ENCODE results near the gene TMEM176A.
"Not testable (repeated sequence)": the region's sequence is repeated elsewhere in the genome, so short reads cannot be mapped to it uniquely, and the experiment has no call there.

TMEM176A gene, protein sequence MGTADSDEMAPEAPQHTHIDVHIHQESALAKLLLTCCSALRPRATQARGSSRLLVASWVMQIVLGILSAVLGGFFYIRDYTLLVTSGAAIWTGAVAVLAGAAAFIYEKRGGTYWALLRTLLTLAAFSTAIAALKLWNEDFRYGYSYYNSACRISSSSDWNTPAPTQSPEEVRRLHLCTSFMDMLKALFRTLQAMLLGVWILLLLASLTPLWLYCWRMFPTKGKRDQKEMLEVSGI

DNA sequence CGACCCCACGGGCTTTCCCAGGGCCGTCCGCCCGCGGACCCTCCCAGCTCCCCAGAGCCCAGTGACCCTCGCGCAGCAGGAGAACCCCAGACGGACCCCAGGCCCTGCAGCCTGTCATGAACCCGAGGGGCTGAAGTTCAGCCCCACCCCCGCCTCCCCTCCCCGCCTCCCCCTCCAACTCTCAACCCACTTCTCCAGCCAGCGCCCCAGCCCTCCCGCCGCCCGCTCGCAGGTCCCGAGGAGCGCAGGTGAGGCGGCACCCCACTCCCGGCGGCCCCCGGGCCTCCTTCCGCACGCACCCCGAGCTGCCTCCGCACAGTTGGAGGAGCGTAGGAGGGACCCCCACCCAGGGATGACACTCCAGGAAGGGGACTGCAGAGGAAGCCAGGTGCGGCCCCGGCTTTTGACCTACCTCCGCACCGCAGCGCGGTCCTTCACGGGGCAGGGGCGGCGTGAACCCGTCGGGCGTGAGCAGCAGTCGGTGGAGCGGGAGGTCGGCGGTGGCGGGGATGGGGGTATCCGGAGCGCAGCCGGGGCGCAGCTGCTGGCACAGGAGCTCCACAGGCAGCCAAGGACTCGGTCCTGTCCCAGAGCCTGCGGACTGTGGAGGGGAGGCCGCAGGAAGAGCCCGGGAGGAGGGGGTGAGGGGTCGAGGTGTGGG lies at the start of gene TMEM176A:
Gene TMEM176A (plus strand): TSS at position 189 of the 661 bp plus-strand sequence. CDS start 782 bp downstream, outside the sequence.
- DNase-seq, result peak; percentile 9

DNA sequence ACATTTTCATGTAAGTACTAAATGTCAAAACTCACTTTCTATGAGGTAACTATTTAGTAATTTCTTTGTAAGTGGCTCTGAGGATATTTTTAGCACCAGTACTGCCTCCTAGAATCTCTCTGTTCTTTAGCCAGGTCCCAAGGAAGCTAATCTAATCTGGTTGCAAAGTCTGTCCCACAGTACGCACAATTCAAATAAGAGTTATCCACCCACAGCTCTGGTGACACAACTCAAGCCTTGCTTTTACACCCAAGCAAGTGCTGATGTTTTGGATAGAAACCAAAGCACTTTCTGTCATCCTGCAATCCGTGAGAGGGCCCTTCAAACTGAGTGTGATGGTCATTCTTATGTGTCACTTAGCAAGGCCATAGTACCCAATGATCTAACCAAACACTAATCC lies 48.9 kb upstream of the TMEM176A start:
- DNase-seq, result no peak

DNA sequence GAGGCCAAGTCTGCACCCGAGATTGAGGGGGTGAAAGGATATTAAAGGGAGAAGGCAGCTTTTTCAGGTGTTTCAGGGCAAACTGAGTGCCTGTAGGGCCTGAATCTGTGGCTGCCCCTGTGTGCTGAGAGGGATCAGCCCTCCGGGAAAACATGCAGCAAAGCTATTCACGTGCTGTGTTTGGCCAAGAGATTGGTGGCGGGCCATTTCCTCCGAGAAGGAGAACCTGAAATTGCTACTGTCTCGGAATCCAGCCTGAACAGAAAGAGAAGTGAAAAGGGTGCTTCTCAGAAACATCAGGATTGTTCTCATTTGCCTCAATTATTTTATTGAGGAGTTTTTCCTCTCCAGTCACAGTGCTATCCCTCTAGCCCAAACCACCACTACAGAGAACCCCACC lies 47.3 kb upstream of the TMEM176A start:
- DNase-seq, result no peak

DNA sequence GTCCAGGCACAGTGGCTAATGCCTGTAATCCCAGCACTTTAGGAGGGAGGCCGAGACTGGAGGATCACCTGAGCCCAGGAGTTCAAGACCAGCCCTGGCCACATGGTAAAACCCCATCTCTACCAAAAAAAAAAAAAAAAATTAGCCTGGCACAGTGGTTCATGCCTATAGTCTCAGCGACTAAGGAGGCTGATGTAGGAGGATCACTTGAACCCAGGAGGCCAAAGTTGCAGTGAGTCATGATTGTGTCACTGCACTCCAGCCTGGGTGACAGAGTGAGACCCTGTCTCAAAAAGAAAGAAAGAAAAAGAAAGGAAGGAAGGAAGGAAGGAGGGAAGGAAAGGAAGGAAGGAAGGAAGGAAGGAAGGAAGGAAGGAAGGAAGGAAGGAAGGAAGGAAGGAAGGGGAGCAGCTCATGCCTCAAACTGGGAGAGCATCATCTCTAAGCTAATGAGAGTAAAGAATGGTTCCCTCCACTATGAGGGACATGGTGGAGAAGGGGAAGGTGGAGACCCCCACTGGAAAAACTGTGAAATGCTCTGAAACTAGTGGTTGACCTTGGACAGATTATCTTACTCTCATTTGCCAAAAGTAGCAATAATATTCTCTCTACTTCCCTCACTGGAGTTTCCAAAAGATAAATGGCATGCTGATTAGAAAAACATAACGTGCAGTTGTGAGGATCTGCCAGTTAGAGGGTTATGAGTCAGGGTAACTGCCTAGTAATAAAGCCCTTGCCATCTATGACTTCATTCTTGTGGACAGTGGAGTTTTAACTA lies 46.6 kb upstream of the TMEM176A start:
- DNase-seq, result no peak

DNA sequence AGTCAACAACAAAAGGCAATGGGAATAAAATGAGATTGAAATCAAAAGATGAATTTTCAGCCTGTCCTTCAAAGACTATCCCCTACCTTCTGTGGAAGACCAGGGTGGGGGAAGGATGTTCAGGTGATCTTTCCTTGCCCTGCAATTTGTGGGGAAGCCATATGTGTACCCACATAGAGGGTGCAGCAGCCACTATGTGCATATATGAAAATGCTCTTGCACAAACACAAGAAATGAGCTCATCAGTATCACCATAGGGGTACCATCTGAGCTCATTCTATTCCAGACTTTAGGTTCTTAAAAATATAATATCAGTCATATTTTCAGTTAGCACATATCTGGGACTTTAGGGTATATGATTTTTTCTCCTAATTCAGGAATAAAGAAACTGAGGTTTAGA lies 45.6 kb upstream of the TMEM176A start:
- DNase-seq, result no peak

DNA sequence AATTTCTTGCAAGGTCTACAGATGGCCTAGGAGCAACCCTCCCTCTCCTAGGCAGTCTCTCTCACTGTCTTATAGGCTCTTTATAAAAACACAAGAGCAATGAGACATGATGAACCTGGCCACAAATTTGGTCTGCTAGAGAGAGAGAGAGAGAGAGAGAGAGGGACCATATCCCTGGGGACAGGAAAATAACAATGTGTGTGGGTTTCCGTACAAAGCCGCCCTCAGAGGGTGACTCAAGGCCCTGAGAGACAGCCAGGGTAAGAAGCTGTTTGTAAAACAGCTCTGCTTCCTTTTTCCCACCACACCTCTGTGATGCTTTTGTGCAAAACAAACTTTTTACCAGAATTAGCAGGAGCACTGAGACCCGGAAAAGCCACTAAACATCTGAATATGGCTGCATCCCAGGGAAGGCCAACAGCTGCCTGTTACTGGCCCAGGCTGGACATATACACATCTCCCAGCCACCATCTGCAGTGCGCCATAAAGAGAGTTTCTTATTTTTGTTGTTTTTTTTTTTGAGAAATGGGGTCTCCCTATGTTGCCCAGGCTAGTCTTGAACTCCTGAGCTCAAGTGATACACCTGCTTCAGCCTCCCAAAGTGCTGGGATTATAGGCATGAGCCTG lies 45.0 kb upstream of the TMEM176A start:
- peak; percentile 48 for DNase-seq

DNA sequence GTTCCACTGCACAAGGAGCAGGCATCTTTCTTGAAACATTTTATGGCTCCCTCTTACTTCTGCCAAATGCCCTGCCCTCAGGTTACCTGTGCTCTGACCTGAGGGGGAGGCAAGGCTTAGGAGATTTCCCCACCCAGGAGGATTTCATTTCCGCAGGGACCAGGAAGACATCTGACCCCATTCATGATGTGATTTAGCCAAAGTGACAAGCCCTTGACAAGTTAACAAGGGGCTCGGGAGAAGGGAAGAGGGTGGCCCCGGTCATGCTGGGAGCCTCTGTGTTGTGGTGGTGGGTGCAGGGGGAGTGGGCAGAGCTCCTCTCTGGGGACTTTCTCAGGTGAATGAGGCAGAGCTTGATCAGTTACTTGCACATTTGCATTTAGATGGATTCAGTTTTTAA lies 44.4 kb upstream of the TMEM176A start:
- DNase-seq, result no peak

DNA sequence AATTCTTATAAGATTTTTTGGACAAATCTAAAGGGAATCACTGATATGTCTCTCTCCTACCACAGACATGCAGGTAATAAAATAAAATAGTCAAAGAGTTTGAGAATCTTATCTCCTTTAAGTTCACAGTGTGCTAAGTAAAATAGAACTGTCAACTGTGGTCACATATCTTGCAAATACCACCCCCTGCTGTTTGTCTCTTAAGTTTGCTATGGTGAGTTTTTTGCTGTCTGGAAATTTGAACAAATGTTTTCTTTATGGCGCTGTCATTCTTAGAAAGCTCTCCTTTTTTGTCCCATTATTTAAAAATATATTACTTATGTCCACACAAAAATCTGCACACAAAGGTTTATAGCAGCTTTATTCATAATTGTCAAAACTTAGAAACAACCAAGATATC lies 43.7 kb upstream of the TMEM176A start:
- no peak for DNase-seq

DNA sequence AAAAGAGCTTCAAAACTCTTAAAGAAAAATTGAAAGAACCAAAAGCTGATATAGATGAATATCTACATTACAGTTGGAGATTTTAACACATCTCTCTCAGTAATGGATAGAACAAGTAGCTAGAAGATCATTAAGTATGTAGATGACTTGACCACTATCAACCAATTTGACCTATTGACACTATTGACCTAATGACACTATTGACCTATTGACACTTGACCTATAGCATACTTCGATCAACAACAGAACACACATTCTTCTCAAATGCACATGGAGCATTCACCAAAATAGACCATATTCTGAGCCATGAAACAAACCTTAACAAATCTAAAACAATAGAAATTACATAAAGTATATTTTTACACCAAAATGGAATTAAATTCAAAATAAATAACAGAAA lies 41.1 kb upstream of the TMEM176A start:
- no peak for DNase-seq

DNA sequence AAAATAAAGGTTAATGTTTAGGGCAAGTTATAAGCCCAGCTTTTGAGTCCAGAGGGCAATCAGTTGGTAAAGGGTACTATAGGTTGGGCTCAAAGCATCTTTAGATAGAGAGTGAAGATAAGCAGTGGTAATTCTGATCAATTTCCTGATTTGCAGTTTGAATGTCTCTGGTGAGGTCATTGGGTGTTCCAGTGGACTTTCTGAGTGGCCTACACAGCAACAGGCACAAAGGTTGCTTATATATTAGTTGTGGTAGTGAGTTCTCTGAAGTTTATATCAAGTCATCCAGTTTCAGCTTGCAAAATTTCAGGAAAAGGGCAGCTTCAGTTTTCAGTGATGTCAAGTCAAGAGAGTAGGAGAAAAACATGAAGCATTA lies 34.2 kb upstream of the TMEM176A start:
- no peak for DNase-seq

DNA sequence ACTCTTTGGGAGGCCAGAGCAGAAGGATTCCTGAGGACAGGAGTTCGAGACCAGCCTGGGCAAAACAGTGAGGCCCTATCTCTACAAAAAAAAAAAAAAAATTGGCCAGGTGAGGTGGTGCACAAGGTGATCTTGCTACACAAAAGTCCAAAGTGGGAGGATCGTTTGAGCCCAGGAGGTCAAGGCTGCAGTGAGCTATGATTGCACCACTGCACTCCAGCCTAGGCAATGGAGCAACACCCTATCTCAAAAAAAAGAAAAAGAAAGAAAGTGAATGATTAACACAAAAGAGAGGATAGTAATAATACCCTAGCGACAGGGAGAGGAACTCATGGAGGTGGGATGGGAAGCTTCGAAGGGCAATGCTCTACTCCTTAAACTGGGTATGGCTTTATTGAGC lies 30.8 kb upstream of the TMEM176A start:
- DNase-seq, result no peak

DNA sequence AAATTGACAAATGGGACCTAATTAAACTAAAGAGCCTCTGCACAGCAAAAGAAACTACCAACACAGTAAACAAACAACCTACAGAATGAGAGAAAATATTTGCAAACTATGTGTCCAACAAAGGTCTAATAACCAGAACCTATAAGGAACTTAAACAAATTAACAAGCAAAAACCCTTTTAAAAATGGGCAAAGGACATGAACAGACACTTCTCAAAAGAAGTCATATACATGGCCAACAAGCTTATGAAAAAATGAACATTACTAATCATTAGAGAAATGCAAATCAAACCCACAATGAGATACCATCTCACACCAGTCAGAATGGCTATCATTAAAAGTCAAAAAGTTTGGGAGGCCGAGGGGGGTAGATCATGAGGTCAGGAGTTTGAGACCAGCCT lies 26.4 kb upstream of the TMEM176A start:
- DNase-seq, result not testable (repeated sequence)

DNA sequence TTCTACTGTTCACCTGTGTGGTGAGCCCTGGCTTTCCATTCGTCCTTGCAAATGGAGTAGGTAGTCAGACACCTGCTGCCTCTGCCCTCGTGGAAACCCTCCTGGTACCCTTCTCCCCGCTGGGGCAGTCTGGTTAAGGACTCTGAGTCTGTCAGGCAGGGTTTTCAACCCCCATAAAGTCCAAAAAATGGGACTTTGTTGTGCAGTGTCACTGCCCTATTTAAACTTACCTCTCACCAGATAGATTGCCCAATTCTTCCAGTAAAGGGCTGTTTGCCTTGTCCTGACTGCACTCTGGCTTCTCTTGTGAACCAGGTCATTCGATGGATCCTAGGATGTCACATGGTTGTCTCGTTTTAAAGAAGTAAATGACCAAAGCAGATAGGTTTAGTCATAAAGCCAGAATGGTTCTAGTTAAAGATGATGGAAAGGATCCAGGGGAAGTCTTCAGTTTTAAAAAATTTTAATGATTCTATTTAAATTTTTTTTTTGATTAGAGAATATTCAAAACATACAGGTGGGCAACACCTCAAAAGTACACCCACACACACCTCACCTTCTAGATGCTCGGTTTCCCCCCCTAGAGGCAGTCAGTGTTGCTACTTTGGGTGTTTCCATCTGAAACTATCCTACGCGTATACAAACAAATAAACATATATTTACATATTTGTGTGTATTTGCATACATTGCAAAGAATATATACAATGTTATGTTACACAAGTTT lies 22.4 kb upstream of the TMEM176A start:
- no peak for DNase-seq

DNA sequence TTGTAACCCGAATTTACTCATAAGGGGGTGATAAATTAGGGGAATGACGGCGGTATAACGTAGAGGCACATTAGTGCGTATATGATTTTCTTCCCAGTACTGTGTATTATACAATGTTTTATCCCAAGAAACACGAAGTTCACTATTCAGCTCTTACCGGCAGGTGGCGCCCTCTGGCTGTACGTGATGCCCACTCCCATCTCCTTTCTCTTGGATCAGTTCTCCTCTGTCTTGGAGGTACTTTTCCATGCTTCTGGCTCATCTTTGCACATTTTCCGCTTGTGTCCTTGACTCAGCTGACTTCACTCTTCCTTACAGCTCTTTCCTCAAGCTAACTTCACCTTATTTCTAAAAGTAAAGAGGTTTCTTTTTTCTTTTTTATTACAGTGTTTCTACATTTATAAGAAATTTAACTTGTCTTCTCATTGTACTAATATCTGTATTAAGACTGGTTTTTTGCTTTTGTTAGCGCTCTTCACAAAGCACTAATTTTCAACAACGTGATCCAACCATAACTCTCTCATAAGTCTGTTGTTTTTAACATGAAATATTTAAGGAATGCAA lies 21.7 kb upstream of the TMEM176A start:
- peak; percentile 72 for DNase-seq

DNA sequence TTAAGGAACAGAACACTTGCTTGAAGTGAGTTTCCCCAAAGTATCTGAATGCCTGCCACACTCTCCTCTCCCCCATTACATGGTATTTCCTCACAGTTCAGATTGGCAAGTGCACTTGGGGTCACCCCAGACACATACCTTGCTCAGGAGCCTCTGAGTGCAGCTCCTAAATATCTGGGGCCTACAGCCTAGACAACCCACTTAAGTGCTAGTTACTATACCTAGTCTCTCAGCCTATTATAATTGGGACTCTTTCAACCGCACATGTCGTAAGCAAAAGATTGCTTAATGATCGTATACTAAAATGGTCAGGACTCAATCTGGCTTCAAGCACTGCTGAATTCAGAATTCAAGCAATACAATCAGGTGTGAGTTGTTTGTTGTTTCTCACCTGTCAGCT lies 20.3 kb upstream of the TMEM176A start:
- no peak for DNase-seq

DNA sequence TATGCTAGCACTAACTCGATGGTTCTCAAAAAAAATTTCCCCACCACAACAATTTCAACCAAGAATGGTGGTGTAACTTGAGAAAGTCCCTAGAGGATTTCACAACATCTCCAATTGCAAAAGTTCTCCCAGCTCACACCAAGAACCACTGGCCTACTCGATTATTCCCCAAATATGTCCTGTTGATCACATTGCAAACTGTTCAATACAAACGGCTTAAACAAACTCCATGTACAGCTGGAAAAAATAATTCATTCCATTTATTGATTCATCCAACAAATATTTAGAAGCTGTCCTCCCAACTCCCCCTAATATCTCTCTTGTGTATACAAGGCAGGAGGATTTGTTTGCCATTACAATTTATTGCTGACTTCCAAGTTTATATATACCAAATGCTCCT lies 19.5 kb upstream of the TMEM176A start:
- no peak for DNase-seq

DNA sequence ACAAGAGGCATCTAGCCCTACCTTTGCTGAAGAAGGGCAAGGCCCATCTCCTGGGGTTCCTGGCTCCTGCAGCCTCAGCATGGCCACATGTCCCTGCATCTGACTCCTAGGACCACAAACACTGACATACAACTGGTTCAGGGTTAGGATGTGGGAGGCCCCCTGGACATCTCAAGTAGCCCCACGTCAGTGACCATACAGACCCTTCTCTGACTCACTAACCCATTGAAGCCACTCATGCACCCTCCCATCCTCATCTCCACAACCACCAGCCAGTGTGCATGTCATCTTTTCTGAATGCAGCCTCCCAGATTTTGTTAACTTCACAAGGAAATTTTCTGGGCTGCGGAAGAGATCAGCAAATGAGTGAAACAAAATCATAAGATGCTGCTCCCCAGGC lies 18.6 kb upstream of the TMEM176A start:
- DNase-seq, result no peak

DNA sequence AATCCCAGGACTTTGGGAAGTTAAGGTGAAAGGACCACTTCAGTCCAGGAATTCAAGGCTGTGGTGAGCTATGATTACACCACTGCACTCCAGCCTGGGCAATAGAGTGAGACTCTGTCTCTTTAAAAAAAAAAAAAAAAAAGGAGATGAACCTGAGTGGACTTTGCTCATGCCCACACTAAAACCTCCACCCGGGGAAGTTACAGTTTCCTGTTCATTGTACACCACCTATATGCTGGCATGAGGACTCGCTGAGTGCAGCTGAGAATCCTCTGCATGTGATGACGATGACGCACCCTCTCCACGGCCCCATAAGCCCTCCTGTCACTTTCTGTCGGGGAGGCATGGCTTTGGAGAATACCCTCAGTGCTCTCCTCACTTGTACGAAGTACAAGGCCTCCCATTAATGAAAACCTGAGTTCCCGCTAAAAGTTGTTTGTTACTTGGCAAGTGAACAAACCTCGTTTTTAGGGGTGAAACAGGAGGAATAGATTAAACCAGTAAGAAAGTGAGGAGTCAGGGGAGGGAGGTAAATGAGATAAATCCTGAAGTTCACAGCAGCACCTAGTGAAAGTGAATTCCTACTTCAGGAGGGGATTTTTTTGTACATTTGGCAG lies 16.3 kb upstream of the TMEM176A start:
- DNase-seq, result no peak

DNA sequence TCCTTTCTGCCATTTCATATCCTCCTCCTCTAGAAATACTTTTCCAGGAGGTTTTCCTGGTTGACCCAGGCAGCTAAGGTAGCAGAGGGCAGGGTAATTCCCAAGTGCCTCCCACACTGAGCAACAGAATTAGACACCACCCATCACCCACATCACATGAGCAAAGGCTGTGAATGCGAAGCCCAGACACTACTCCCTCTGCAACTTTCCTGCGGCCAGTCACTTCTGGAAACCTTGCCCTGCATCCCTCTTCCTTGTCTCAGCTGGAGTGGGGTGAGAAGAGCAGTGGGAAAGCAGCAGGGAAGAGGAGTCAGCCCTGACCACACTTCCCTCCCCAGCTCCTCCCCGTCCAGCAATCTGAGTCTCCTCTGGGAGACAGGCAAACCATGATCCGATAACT lies 15.6 kb upstream of the TMEM176A start:
- no peak for DNase-seq

DNA sequence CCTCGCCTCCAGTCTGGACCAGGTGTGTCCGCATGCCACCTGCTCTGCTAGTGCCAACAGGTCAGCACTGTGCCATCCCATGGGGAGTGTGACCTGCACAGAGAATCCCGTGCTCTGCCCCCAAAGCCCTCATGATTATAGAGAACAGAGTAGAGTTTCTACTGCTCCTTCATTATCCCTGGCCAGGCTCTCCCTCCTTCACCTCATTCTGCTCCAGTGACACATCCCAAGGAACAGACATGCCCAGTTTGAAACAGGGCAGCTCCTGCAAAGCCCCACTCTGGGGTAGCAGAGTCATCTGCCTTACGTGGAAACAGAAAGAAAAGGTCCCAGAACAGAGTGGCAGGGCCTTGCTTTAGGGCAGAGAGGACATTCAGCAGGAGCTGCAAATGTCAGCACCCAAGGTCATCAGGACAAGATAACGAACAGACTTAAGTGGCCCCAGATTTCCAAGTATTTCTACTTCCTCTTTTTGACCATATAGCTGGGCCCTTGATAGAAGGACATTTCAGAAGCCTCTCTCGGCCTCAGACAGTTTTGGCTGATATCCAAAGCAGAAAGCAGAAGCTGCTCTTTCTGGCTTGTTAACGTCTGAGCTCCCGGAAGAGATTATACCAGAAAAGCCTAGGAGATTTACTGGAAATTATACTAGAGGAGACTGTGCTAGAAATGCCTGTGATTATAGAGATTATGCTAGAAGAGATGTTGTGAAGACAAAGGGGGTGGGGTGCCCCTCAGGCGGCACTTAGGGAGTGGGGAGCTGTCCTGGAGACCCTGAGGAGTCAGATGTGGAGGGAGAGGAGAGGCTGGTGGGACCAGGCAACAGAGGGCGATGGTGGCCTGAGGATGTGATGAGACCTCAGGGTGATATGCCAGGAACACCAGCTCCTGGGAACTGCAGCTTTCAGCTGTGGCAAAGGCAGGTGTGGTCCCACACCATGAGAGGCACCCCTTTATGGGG lies 13.0 kb upstream of the TMEM176A start:
- DNase-seq, result no peak
